ENCODE measurements around the gene SUSD1. TPM values are rescaled to one million over a fixed set of nuclear protein-coding genes. Genes with fewer than 3 reads are reported as not detected.

SUSD1 gene
- total RNA-seq, 1 experiment from 2014 or later, result 15.3 TPM

DNA sequence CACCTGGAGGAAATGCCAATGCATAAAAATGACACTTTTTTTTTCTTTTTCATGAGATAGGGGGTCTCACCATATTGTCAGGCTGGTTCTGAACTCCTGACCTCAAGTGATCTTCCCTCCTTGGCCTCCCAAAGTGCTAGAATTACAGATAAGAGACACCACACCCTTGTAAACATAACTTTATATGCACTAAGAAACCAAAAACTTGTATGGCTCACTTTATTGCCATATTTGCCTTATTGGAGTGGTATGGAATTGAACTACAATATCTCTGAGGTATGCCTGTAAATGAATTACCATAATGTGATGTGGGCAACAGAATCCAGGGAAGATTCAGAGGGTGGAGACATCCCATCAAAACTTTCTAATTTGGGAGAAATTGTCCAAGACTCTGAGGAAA is 164.6 kb downstream of the SUSD1 start:
- POLR2A ChIA-PET, result no interaction called here
- CTCF ChIA-PET, result no interaction called here
- Histone ChIP-seq H3K27me3 (ENCODE audit: control insufficient read depth, insufficient read depth, low read length) (no peaks in the 10 kb centered on the region), H3K4me3 (ENCODE audit: low read depth in 2 of 2, low read length in 2 of 2) (no peak overlapping the region), H3K9me3 (ENCODE audit: control insufficient read depth, insufficient read depth, low read depth, low read length) (no peaks in the 10 kb centered on the region; the same call in 1 of the 2 replicates), H3K36me3 (ENCODE audit: control insufficient read depth, insufficient read depth, low read length) (no peaks in the 10 kb centered on the region), H3K4me1 (ENCODE audit: control insufficient read depth, insufficient read depth, low read length) (peaks cover 27% of the 10 kb centered on the region), H3K27ac (ENCODE audit: low read length) (peak overlapping the region; percentile 99)
- ATAC-seq (no peak), DNase-seq (ENCODE audit: low read depth, low spot score) (no peak)
- no peak for TF ChIP-seq SIN3A (IDR thresholded peaks at IDR 0.05; ENCODE audit: borderline replicate concordance, insufficient read depth, low read depth, low read length)
- no peak for TF ChIP-seq POLR2AphosphoS5 (IDR thresholded peaks at IDR 0.05; ENCODE audit: low read depth, low read length)
- TF ChIP-seq CTCF (IDR thresholded peaks at IDR 0.05), result no peak
- TF ChIP-seq TCF7L2 (IDR thresholded peaks at IDR 0.05; ENCODE audit: low read depth, low read length), result no peak
- no peak for TF ChIP-seq REST (IDR thresholded peaks at IDR 0.05; ENCODE audit: insufficient read depth in 1 of 2, low read depth in 2 of 2, low read length in 1 of 2)
- in situ Hi-C loops (cut with HindIII; ENCODE audit: low pct_unique_long_range_greater_than_20kb, low sequenced_read_pairs), result no loop called here
- intact Hi-C loops (cut with micrococcal nuclease; ENCODE audit: unreplicated experiment), result no loop called here
- BruUV-seq (replicated peaks), result no TSS peak

DNA sequence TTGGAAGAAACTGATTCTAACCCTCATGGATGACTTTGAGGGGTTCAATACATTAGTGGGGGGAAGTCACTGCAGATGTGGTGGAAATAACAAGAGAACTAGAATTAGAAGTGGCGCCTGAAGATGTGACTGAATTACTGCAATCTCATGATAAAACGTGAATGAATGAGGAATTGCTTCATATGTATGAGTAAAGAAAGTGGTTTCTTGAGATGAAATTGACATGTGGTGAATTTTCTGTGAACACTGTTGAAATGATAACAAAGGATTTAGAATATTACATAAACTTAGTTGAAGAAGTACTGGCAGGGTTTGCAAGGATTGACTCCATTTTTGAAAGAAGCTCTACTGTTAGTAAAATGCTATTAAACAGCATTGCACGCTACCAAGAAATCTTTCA is 165.4 kb downstream of the SUSD1 start:
- ChIA-PET POLR2A (no interaction called here), CTCF (no interaction called here)
- intact Hi-C loops (cut with micrococcal nuclease; ENCODE audit: unreplicated experiment) (no loop called here), in situ Hi-C loops (cut with HindIII; ENCODE audit: low pct_unique_long_range_greater_than_20kb, low sequenced_read_pairs) (no loop called here)
- ATAC-seq (no peak), DNase-seq (ENCODE audit: low read depth, low spot score) (no peak)
- BruUV-seq (replicated peaks), result no TSS peak
- Histone ChIP-seq H3K36me3 (ENCODE audit: control insufficient read depth, insufficient read depth, low read length) (no peaks in the 10 kb centered on the region), H3K9me3 (ENCODE audit: control insufficient read depth, insufficient read depth, low read depth, low read length) (no peaks in the 10 kb centered on the region; the same call in 1 of the 2 replicates), H3K4me1 (ENCODE audit: control insufficient read depth, insufficient read depth, low read length) (peaks cover 27% of the 10 kb centered on the region), H3K4me3 (ENCODE audit: low read depth in 2 of 2, low read length in 2 of 2) (no peak overlapping the region), H3K27ac (ENCODE audit: low read length) (peak overlapping the region; percentile 99; the same call in 1 of the 2 replicates), H3K27me3 (ENCODE audit: control insufficient read depth, insufficient read depth, low read length) (no peaks in the 10 kb centered on the region)
- TF ChIP-seq POLR2AphosphoS5 (IDR thresholded peaks at IDR 0.05; ENCODE audit: low read depth, low read length) (no peak), CTCF (IDR thresholded peaks at IDR 0.05) (no peak), TCF7L2 (IDR thresholded peaks at IDR 0.05; ENCODE audit: low read depth, low read length) (no peak), REST (IDR thresholded peaks at IDR 0.05; ENCODE audit: insufficient read depth in 1 of 2, low read depth in 2 of 2, low read length in 1 of 2) (no peak), SIN3A (IDR thresholded peaks at IDR 0.05; ENCODE audit: borderline replicate concordance, insufficient read depth, low read depth, low read length) (no peak)
